AG20443 (cell line): ENCODE measurements around the gene CRYBG2.

Experiments
- DNase-seq: peaks from one replicate; pipeline ENCODE4 v3.0.0; 2012; ENCODE audit warnings: low spot score, mixed read lengths

The CRYBG2 gene

GRCh38 chr1:26368486-26368885 lies 14.6 kb upstream of the CRYBG2 start:
- DNase-seq: no peak

GRCh38 chr1:26368006-26368405 lies 14.1 kb upstream of the CRYBG2 start:
- no peak for DNase-seq

GRCh38 chr1:26367441-26367840 lies 13.5 kb upstream of the CRYBG2 start:
- no peak for DNase-seq

GRCh38 chr1:26364956-26365355 lies 11.0 kb upstream of the CRYBG2 start:
- no peak for DNase-seq

GRCh38 chr1:26363549-26364448 lies 9.9 kb upstream of the CRYBG2 start:
- DNase-seq: peak; percentile 85

GRCh38 chr1:26362331-26362730 lies 8.4 kb upstream of the CRYBG2 start:
- DNase-seq: no peak

GRCh38 chr1:26361605-26362122 lies 7.7 kb upstream of the CRYBG2 start:
- DNase-seq: no peak

GRCh38 chr1:26360807-26361604 lies 7.1 kb upstream of the CRYBG2 start:
- no peak for DNase-seq

GRCh38 chr1:26359981-26360806 lies 6.3 kb upstream of the CRYBG2 start:
- no peak for DNase-seq

GRCh38 chr1:26358411-26359384 lies 4.8 kb upstream of the CRYBG2 start:
- DNase-seq: no peak

GRCh38 chr1:26357121-26357602 lies 3.2 kb upstream of the CRYBG2 start:
- DNase-seq: no peak

GRCh38 chr1:26356106-26356505 lies 2.2 kb upstream of the CRYBG2 start:
- DNase-seq: no peak

GRCh38 chr1:26354972-26355371 lies 1.0 kb upstream of the CRYBG2 start:
- DNase-seq: no peak

GRCh38 chr1:26353210-26353859 lies 595 bp downstream of the CRYBG2 start:
- no peak for DNase-seq

- DNase-seq: no peak
Measured at GRCh38 chr1:26352338-26352679, 1.6 kb downstream of the CRYBG2 start.

GRCh38 chr1:26351590-26352337 lies 2.2 kb downstream of the CRYBG2 start:
- DNase-seq: no peak

- DNase-seq: no peak
Measured at GRCh38 chr1:26350701-26351589, 3.0 kb downstream of the CRYBG2 start.

- no peak for DNase-seq
Measured at GRCh38 chr1:26350343-26350700, 3.6 kb downstream of the CRYBG2 start.

GRCh38 chr1:26349877-26350244 lies 4.1 kb downstream of the CRYBG2 start:
- DNase-seq: no peak
